Muscle of back (tissue), 11 donors: Measurements from ENCODE around the gene SERPINA4. TPM values are rescaled to one million over a fixed set of nuclear protein-coding genes. Genes with fewer than 3 reads are reported as not detected.

Source experiments
- DNase-seq, 3 donors: peaks; one replicate each; pipeline versions ENCODE4 v3.0.0 to v3.0.0-alpha.2; 2013
- polyA plus RNA-seq, 10 donors: library from polyadenylated mRNA; unstranded; fragments of 120-200 nt; gene quantifications; one replicate each; pipeline ENCODE4 v1.2.1, GENCODE V29; 2013; ENCODE audit not compliant: insufficient read length in 10 of 10

Gene SERPINA4
- polyA plus RNA-seq, 10 donors: 0.07 to 0.31 TPM; not detected in 8

- DNase-seq: no peak
These were observed 18.3 kb upstream of the SERPINA4 start for GRCh38 chr14:94542811-94543440.

- no peak for DNase-seq
These were observed 17.7 kb upstream of the SERPINA4 start for GRCh38 chr14:94543449-94544124.

- no peak for DNase-seq
These were observed 16.5 kb upstream of the SERPINA4 start for GRCh38 chr14:94544726-94545125.

- no peak for DNase-seq
These were observed 16.0 kb upstream of the SERPINA4 start for GRCh38 chr14:94545131-94545841.

DNA sequence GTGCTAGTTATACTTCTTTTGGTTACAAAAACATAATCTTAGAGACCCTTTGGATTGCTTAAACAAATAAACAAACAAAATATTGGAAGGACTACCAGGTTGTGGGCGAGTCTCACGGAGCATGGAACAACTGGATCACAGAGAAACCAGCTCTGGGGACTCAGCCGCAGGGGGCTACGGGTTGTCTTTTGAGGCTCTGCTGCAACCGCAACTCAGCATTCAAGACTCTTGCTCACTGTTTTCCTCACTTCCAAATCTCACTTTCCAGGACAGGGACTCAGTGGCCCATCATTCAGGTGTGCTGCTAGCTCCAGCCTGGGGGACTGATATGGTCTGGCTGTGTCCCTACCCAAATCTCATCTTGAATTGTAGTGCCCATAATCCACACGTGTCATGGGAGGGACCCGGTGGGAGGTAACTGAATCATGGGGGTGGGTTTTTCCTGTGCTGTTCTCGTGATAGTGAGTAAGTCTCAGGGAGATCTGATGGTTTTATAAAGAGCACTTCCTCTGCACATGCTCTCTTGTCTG is 14.0 kb upstream of the SERPINA4 start:
- DNase-seq: no peak

DNA sequence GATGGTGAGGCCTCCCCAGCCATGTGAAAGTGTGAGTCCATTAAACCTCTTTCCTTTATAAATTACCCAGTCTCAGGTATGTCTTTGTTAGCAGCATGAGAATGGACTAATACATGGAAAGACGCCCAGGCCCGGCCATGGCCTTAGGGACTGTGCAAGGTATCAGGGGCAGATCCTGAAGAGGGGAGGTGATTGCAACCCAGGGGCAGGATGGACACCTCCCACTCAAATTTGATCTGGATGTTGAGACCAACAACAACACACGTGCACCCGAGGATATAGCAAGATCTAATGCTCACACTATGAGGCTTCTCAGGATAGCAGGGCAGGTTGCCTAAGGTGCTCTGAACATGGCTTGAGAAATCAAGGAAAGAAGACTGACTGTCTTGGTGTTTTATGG is 13.5 kb upstream of the SERPINA4 start:
- no peak for DNase-seq

DNA sequence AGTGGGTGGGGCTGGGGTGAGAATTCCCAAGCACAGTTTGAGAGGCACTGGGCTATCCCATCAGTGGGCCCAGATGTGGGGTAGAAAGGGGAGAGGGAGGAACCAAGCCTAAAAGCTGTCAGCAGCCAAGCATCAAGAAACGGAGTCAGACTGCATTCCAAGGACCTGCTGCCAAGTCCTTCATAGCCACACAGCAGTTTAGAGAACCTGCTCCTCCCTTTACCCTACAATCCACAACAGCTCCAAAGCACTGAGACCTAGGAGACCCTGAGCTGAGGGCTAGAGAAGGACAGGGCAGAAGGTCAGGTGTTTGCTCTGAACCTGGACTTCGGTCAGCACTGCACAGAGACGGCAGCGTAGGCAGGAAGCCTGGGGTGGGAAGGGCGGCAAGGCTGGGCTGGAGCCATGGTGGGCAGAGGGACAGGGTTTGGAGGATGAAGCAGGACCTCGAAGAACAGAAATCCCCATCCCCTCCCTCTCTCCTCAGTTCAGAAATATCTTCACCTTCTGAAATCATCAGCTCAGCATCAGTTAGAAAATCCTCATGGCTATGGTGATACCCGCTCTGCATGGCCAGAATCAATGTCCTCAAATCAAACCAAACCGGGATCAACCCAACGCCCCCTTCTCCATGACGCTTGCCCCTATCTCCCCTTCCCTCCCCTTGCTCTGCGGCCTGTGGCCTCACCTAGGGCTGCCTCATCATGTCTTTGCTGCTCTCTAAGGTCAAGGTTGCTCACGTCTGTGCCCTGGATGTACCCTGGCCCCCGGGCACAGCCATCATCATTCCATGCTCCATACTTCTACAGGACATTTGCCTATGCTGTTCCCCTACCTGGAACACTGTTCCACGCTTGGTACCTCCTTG is 12.9 kb upstream of the SERPINA4 start:
- no peak for DNase-seq

DNA sequence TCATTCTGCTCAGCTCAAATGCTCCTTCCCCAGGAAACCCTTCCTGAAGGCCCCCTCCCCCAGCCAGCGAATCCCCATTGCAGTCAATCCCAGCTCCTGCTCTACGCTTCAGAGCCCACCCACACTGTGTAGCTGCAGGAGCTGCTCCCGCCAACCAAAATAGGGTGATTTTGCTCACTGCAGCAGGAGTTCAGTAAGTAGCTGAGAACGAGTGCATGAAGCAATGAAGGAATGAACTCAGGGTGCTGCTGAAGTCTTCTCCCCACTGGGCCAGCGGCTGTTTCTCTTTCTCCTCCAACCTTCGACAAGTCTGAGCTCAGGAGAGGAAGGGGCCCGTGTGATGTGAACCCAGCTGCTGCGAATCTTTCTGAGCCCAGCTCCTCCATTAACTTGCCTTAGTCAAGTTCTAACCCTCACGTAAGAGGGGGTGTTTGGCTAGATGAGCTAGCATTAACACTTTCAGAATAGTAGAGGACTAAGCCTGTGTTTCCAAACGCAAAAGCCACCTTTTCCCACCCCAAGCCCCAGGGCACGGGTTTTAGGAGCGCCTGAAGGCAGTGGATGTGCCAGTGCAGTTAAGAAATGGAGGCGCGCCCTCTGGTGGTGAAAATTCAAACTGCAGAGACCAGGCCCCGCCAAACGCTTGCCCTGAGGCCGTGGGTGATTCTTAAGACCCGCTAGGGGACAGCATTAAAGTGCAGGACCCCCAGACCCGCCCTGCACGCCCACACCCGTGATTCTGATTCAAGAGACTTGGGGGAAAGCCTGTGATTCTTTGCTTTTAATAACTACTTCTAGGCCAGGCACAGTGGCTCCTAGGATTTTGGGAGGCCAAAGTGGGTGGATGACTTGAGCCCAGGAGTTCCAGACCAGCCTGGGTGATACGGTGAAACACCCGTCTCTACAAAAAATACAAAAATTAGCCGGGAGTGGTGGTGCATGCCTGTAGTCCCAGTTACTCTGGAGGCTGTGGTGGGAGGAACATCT is 11.9 kb upstream of the SERPINA4 start:
- DNase-seq: peak in 2 of 3 donors; percentile 44 to 59

DNA sequence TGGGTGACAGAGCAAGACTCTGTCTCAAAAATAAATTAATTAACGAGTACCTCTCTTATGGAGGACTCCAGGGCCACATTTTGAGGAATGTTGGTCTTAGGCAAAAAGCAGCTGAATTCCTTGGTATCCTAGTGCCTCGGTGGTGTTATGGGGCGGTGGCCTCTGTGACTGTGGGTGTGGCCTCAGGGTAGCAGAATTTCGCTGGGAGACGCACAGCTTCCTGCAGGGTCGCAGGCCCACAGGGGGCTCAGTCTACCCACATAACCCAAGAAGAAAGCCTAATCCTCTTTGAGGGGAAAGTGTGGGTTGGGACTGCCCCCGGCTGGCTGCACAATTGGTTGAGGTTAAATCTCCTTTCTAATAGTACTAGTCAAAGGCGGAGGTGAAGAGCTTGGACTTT is 11.2 kb upstream of the SERPINA4 start:
- DNase-seq: no peak

GRCh38 chr14:94555991-94556390 is 5.3 kb upstream of the SERPINA4 start:
- DNase-seq: no peak

DNA sequence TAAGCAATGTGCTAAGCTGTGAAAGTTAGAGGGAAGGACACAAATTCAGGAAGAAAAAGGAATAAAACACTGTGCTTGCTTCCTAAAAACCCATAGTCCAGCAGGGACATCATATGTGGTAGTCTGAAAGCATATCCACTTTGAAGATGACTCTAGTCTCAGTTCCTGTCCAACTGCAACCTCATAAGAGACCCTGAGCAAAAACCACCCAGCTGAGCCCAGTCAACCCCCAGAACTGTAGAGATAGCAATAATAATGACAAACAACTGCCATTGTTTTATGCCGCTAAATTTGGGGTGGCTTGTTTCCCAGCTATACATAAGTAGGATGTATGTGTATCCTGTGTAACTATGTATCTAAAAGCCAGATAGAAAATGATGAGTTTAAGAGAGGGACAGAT is 3.9 kb upstream of the SERPINA4 start:
- DNase-seq: no peak

- no peak for DNase-seq
These were observed 2.4 kb upstream of the SERPINA4 start for GRCh38 chr14:94558842-94559241.

DNA sequence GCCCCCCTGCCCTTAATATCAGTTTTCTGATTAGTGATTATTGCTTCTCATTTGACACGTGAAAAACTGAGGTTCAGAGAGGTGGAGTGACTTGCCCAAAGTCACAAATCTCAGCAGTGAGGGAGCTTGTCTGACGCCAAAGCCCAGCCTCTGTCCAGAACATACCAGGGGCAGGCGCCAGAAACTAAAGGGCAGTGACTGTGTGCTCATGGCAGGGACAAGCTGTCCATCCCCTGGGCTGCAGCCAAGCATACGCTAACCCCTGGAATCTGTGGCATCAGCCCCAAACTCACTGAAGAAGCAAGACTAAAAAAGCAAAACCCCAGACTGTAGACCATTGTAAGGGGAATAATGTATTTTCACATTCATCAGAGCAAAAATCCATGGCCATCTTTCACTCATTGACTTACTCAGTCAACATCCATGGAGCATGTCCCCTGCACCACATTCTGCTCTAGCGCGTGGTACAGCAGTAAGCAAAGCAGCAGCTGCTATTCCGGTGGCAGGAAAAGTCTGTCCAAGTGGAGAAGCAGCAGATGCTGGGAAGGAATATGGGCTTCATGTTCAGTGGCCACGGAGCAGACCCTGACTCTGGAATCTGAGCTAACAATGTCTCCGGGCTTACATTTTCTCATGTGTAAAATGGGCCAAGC is 1.5 kb upstream of the SERPINA4 start:
- DNase-seq: no peak

DNA sequence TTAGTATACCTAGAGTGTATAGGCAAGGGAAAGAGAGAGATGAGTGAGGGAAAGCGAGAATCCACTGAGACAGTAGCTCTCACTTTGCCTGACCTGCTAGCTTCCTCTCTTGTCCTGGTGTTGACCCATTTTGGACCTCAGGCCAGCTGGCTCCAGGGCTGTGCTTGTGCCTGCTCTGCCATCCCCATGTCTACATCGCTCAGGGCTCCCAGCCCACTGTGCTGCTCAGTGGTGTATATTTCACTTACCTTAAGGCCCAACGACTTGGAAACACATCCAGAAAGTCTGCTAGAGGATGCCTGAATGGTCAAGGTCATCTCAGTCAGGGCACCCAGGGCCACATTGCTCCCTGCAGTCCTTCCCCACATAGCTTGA is 964 bp upstream of the SERPINA4 start:
- no peak for DNase-seq

GRCh38 chr14:94561656-94562010 is 391 bp downstream of the SERPINA4 start:
- no peak for DNase-seq

GRCh38 chr14:94562022-94562421 is 780 bp downstream of the SERPINA4 start:
- DNase-seq: no peak

GRCh38 chr14:94562941-94563883 is 2.0 kb downstream of the SERPINA4 start:
- no peak for DNase-seq

DNA sequence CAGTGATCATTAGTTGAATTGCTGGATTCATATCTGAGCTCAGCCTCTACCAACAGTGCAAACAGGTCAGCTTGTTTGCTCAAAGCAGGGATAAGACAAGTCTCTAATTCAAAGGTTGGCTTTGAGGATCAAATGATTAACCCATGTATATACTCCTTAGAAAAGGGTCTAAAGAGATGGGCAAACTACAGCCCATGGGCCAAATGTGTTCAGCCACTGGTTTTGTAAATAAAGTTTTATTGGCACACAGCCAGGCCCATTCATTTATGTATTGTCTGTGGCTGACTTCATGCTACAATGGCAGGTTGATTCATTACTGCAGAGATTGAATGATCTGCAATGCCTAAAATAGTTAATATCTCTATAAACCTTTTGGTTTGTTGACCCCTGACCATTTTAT is 3.1 kb downstream of the SERPINA4 start:
- no peak for DNase-seq

- no peak for DNase-seq
These were observed 6.9 kb downstream of the SERPINA4 start for GRCh38 chr14:94568186-94568585.
